Measurements from ENCODE around the gene SNCB.
A peak's percentile ranks its signal among the peaks of the same experiment; 100 is the strongest.

The SNCB gene

DNA sequence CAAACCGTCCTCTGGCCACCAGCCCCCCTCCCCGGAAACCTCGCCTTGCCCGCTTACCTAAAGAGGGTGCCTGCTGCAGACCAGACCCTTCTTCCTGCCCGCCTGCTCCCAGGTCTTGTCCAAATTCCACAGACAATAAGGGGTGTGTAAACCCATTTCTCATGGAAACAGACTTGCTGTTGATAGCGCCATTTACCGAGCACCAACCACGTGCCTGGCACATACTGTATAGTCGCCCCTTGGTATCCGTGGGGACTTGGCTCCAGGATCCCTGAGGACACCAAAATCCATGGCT, 56.1 kb downstream of the SNCB start:
- H3K4me3 ChIP-seq (ENCODE audit: low read depth, low read length): no peak overlapping the region
- TF ChIP-seq, protein P1, sequence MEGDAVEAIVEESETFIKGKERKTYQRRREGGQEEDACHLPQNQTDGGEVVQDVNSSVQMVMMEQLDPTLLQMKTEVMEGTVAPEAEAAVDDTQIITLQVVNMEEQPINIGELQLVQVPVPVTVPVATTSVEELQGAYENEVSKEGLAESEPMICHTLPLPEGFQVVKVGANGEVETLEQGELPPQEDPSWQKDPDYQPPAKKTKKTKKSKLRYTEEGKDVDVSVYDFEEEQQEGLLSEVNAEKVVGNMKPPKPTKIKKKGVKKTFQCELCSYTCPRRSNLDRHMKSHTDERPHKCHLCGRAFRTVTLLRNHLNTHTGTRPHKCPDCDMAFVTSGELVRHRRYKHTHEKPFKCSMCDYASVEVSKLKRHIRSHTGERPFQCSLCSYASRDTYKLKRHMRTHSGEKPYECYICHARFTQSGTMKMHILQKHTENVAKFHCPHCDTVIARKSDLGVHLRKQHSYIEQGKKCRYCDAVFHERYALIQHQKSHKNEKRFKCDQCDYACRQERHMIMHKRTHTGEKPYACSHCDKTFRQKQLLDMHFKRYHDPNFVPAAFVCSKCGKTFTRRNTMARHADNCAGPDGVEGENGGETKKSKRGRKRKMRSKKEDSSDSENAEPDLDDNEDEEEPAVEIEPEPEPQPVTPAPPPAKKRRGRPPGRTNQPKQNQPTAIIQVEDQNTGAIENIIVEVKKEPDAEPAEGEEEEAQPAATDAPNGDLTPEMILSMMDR (IDR thresholded peaks at IDR 0.05; ENCODE audit: borderline replicate concordance, insufficient read depth, low read depth, low read length): no peak

DNA sequence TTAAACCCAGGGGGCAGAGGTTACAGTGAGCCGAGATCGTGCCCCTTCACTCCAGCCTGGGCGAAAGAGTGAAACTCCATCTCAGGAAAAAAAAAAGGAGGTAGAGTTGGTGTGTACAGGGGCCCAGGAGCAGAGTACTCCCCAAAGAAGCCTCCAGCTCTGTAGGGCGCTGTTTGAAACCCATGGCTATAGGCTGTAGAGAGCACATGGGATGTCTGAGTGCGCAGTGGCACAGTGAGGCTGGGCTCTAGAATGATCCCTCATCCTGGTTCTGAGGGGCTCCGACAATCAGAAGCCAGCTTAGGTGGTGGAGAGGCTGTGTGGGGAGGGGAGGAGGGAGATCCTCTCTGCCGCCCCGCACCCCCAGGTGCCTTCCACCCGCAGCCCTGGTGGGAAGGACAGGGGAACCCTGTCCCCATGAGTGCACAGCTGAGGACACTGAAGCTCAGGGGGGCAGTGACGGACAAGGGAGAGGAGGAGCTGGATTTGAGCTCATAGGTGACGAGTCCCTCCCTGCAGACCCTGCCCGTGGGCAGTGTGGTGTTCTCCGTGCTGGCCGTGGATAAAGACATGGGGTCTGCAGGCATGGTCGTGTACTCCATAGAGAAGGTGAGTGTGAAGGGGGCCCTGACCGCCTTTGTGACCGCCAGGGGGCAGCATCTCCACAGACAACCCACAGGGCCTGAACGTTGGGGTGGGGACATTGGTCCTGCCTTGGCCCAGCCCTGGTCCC, 56.6 kb downstream of the SNCB start:
- TF ChIP-seq, protein P1 (IDR thresholded peaks at IDR 0.05; ENCODE audit: borderline replicate concordance, insufficient read depth, low read depth, low read length): peak; percentile 94
- H3K4me3 ChIP-seq (ENCODE audit: low read depth, low read length): no peak overlapping the region
